Activated CD4-positive, CD25-positive, alpha-beta regulatory T cell treated with anti-CD3 and anti-CD28 coated beads, Interleukin-2, amount 50 U/mL, for 24 hours (primary cell): ENCODE measurements around the gene PDE9A.
"Not testable (repeated sequence)": the region's sequence is repeated elsewhere in the genome, so short reads cannot be mapped to it uniquely, and the experiment has no call there.

ENCODE experiments used
- ATAC-seq, 2 donors: fragments of 150-1000 bp; cut with Tn5 transposase; one replicate each; pipeline ENCODE4 v1.10.0; 2021; ENCODE audit warnings: mild to moderate bottlenecking in 1 of 2, moderate library complexity in 1 of 2

Gene PDE9A

DNA sequence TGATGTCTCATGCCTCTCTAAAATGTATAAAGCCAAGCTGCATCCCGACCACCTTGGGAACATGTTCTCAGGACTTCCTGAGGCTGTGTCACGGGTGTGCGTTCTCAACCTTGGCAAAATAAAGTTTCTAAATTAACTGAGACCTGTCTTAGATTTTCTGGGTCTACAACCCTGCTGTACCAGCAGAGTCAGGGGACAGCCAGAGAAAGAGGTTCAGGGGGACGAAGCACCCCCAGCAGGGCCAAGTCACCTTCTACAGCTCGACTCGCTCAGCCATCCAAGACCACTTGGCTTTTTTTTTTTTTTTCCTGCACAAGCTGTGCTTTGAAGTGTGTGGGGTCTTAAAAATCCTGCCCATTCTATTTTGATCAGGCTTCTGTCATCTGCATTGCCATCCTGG, 28.5 kb upstream of the PDE9A start:
- no peak for ATAC-seq

DNA sequence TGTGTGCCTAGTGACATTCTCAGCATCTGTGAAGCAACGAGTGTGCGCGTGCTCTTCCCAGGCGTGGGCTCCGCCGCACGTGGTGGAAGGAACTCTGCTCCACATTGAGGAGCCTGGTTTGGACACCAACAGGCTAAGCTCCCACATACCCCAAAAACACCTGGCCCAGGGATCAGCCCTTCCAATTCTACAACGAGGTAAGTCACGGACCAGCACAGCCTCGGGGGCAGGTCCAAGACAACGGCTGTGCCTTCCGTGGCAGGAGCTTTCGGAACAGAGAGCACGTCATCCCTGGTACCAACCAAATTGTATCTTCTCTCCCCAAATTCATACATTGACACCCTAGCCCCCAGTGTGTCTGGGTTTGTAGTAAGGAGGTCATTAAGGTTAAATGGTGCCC, 27.2 kb upstream of the PDE9A start:
- ATAC-seq: no peak

DNA sequence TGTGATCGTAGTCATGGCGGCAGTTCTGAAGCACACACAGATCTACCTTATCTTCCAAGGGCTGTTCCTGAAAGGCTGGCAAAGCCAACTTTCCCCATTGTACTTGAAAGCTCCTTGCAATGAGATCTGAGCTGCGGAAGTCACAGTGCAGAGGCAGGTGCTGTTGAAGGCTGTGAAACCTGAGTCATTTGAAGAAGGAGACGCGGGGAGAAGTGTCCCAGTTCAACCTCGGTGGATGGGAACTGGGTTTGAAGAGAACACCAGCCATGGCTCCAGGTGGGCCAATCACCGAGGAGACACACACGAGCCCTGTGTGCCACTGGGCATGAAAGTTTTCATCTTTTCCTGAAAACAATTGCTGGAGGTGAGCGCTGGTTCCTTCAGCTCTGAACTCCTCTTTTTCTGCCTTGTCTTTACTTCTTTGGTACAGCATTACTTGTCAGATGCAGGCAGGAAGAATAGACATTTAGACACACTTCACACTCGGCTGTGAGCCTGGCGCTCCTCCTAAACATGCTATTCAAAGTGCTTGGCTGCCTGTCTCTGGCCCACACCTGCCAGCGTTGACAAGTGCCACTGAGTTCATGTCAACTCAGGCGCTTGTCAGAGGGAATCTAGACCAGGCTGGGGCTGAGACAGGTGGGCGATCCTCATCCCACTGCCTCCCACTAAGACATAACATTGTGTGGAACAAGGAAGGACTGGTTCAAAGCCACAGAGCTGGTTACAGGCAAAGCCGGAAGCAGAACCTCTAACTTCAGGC, 25.7 kb upstream of the PDE9A start:
- no peak for ATAC-seq

DNA sequence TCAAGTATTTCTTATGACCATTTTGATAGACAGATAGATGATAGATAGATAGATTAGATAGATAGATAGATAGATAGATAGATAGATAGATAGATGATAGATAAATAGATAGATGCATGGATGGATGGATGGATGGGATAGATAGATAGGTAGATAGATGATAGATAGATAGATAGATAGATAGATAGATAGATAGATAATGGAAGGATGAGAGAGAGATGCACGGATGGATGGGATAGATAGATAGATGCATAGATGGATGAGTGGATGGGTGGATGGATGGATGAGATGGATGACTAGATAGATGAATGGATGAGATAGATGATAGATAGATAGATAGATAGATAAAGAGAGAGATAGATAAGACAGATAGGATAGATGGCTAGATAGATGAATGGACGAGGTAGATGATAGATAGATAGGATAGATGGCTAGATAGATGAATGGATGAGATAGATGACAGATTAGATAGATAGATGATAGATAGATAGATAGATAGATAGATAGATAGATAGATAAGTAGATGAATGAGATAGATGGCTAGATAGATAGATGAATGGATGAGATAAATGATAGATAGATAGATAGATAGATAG, 24.9 kb upstream of the PDE9A start:
- ATAC-seq: not testable (repeated sequence)

DNA sequence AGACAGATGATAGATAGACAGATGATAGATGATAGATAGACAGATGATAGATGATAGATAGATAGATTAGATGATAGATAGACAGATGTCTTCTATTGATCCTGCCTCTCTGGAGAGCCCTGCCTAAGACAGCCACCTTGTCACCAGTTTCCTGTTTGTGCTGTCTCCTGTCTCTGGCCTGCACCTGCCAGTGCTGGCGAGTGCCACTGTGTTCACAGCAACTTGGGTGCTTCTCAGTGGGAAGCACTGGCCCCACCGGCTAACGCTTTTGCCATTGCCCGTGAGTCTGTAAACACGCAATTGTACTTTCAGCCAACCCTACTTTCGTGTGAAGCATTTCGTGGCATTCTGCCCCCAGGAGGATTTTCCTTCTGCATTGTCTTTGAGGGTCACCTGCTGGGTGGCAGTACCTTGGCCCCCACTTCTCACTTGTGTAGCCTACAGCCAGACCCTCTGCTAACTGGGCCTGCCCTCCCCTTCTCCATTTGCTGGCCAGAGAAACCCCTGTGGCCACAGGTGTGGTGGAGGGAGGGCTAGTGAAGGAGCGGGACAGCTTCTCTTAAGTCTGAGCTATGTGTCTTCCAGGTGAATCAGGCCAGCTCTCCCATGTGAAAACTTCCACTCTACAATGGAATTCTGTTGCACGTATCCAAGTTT, 23.4 kb upstream of the PDE9A start:
- ATAC-seq: no peak

DNA sequence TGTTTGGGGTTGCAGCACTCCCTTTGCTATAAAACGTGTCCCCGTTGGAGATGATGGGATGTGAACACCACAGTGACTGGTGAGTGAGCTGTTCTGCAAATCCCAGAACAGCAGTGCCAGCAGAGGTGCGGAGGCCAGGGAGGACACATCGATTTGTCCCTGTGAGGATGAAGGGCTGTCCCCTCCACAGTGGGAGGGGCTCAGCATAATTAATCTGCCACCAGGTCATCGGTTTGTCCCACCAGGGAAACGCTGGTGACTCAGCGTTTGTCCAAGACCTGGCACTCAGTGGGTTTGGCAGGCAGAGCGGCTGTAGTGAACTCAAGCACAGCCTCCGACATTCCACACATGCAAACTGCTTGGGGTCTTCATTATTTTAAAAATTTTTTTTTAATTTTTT, 22.8 kb upstream of the PDE9A start:
- ATAC-seq: no peak

DNA sequence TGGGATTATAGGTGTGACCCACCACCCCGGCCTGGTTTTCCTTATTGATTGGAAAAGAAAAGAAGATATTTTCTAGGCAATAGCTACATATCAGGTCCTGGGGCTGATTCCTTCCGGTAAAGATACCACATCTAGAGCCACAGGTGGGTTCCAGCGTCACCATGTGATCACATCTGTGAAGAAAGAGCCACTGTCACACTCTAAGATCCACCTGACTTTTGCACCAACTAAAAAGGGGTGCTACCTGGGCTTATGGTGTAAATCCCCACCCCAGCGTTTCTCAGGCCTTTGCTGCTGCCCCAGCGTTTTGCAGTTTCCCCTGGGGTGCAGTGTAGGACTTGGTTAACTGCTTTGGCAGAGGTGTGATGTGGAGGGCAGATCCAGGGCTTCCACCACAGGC, 22.3 kb upstream of the PDE9A start:
- ATAC-seq: no peak

DNA sequence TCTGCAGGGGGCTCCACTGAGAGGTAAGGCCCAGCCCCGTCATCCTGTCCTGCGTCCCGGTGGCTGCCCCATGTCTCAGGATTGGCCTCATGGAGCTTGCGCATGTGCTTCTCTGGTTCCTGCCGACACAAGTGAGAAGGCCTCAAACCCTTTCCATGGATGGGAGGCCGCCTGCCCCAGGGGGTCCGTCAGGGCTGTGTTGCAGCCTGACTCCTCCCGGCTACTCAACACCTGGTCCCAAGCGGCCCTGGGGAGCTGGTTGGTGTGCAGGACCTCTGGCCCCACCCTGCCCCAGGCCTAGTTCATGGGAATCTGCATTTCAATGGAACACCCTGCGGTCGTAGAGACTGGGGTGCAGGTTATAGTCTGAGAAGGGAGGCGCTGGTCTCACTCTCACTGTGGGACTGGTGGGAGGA, 21.1 kb upstream of the PDE9A start:
- ATAC-seq: no peak

DNA sequence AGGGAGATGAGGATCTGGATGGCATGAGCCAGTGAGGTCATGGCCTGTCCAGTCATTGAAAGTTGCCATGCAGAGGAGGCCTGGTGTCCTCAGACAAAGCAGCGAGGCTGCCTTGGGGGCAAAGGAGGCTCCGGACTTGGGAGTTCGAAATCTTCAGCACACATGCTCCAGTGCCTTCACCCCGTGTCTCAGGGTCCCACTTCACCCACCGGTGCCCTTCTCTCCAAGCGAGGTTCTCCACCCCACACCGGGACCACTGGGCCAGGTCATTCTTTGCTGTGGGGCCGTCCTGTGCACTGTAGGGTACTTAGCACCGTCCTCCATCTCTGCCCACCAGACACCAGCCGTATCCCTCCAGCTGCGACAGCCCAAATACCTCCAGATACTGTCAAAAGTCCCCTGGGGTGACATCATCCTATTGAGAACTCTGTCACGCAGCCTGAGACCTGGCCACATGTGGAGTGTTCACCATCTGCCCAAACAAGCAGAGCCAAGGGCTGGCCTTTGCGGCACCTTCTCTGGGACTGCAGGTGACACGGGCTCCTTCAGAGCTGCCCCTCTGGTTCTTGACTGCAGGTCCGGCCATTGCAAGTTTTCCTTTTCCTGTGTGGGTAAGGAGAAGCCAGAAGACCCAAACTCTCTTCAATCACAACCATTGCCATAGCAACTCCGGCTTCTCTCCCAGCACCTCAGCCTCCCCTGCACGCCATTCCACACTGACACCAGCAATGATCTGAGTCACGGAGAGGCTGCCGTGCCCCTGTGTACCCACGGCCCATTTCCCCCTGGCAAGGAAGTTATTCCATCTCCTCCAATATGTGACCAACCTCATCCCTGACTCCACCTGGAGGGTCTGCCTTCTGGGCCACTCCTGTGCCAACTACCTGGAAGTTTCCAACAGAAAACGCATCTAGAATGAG, 20.4 kb upstream of the PDE9A start:
- no peak for ATAC-seq

DNA sequence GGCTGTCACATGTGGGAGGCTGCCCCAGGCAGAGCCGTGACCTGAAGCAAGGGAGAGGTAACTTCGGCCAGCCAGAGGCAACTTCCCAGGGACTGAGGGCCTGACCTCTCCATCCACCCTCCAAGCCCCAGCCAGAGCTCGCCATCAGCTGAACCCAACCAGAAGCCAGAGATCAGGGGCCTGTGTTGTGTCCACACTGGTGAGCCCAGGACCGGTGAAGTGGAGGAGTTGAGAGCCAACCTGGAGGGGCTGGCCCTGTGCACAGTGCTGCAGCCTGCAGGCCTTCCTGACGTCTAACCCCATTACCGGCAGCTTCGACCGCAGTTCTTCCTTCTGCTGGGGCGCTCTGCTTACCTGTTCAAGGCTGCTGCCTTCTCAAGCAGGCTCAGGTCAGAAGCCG, 19.6 kb upstream of the PDE9A start:
- no peak for ATAC-seq

DNA sequence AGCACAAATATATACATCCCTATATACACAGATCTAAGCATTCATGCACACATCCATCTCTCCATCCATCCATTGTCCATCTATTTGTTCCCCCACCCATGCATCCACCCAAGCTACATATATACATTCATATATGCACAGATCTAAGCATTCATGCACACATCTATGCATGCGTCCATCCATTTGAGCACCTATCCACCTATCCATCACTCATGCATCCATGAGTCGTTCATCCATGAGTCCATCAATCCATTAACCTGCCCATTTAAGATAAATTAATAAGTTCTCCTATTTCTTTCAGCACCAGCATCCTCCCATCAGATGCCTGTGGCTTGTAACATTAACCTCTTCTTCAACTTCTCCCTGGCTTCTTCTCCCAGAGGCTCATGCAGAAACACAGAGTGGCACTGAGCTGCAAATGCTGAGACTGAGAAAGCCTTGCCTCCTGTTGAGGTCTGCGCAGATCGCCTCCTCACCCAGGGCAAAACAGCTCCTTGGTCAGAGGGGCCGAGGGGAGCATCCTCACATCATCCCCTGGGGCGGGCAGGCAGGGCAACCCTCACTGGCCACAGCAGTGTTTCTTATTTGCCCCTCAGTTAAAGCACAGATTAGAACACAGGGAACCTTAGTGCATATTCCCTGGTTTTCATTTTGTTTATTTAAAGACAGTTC, 17.4 kb upstream of the PDE9A start:
- no peak for ATAC-seq

DNA sequence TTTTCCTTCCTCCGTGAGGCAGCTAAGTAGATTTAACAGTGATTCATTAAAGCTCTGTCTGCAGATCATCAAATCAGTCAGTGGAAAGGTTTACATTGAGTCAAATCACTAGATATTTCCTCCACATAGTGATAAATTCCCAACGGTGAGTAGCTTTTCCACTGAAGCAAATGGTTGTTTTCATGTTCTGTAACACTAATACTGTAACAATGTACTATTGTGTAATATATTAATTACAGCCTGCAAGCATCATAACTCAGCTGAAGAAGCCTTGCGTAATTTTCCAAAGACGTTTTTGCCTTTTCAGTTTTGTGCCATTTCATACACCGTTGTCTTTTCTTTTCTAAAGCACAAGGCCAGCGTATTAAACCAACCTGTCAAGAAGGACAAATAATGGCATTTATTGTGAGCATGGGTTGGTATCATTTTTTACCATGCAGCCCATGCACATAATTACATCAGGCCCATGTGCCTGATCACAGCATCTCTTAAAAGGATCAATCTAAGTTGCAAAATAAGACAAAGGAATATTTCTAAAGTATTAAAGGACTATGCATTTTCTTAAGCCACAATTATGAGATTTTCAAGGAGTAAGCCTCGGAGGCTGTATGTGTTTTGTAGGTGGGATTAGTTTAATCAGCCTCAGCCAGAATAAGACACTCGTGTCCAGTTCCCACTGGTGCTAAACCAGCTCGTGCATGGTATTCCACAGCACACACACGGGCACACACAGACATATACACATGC, 16.7 kb upstream of the PDE9A start:
- no peak for ATAC-seq

DNA sequence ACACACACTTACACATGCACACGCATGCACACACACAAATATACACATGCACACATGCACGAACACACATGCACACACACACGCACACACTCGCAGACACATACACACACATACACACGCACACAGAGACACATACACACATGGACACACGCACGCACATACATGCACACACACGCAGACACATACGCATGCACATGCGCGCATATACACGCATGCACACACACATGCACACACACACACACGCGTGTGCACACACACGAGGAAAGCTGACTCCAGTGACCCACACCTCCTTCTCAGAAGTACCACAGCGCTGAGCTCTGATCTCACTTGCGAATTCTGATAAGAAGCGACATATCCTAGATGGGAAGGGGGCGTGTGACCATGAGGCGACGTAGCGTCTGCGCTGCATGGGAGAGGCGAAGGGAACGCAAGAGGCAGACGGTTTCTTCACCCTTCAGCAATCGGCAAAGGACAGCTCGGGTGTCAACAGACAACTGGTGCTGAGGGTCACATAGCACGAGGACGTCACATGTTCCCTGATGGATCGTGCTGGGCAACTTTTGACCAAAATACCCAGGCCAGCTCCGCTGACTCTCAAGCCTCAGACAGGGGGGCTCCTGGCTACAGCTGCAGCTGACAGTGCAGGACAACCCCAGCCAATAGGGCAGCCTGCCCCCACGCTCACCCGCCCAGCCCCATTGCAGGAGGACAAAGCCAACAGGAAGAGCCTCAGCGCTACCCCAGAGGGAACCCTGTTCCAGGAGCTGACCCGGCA, 16.0 kb upstream of the PDE9A start:
- no peak for ATAC-seq

DNA sequence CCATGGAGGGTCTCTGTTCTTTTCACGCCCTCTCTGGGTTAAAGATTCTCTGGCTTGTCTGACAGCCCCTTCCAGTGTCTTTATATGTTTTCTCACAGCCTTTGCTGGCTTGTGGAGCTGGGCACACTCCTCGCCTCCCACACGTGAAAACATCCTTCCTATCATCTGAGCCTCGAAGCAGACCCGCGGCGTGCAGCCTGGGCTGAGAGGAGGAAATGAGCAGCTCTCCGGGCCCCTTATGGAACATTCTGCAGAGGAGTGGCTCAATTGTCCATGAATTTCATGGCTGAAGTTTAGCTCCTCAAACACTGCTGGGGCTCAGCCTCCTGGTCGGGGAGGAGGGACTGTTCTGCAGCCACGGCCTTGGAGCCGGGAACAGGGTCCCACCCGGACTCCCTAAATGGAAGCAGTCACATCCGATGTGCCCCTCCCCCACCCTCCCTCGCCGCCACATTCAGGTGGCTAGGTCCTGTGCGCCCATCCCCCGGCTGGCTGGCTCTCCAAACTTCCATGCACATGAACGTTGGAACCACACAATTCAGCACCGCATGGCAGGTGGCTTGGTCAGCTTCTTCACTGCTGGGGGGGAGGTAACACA, 15.1 kb upstream of the PDE9A start:
- ATAC-seq: no peak

DNA sequence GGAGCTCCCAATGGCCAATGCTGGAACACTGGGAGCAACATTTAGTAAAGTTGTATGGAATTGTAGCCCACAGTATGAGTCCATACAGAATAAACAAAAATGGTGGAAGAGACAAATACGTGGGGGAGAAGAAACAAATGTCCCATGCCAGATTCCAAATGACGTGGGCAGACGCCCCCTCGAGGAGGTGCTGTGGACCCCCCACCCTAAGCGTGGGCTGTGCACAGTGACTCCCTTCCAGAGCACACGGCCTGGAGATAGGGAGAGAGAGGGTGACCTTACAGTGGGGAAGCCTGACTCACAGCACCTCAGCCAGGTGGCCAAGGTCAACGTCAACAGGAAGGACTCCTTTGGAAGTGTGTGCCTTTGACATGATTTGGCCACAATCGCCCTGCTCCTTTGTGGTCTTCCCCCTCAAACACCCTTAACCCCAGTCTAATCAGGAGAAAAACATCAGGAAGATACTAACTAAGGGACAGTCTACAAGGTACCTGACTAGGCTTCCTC, 13.7 kb upstream of the PDE9A start:
- ATAC-seq: no peak

DNA sequence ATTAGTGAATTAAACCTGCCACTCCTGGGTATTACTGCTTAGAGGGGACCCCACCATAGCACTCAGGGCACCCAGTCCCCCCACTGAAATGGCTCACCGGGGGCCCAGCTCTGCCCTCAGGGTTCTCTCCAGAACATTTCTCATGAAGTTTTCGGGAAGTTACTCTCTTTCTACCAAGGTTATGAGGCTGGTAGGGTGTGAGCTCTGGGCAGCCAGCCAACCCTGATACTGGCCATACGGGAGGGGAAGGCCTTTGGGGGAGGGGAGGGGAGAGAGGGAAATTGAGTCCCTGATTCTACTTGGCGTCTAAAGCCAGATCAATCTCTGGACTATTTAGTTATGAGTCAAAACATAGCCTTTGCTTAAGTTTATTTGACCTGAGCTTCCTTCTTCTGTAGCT, 12.9 kb upstream of the PDE9A start:
- no peak for ATAC-seq

DNA sequence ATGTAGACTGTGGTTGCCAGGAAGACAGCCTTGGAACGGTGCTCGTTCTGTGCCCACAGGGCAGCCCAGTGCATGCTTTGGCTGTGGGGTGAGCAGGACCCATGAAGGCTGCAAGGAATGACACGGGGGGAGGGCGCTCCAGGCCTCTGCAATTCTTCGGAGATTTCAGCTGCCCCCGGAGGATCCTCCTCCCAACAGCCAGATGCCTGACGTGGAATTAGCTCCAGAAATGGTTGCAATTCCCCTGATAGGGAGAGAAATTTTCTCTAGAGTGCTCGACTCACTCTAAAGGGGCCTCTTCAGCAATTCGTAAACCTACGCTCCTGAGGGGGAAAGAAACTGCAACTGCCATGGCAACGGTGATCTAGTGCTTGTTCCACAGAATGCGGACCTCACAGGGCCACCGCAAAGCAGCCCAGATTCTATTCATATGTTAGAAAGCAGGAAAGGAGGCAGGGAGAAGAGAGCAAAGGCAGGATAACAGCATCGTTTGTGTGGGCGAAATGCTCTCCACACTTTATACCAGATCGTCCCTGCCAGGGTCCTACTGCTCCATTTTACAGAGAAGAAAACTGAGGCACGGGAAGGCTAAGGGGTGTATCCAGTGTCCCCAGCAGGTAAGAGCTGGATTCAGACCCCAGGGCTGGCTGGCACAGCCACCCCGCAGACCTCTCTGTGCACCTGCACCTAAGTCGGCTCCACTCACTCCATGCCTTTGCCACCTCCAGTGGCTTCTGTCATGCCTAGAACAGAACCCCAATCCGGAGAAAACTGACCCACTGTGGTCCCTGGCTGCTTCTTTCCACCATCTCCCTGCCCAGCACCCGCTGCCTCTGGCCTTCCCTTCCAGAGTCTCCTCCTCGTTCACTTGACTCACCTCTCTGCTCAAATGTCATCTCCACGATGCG, 11.9 kb upstream of the PDE9A start:
- ATAC-seq: no peak

DNA sequence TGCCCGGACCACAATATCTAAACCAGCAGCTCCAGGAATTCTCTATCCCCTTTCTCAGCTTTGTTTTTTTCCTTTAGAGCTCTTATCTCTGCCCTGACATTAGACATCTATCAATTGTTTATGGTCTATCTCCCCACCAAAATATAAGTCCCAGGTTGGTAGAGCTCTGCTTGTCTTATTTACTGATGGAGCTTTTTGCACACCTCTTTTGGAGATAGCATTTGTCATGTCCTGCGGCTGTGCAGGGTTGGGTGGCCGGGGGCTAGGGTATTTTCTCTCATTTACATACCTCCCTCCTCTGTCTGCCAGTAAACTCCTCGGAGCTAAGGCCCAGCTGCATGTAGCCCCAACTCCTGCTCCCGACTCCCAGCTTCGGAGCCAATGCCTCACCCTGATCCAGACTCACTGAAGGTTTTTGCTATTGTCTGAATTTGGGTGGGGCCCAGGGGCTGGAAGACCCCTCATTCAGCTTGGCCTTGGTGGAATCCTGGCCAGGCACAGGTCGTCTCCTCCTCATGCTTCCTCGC, 11.1 kb upstream of the PDE9A start:
- no peak for ATAC-seq
